NCI-H1105 (cell line): ENCODE results near the gene PKMYT1.

Experiments
- DNase-seq: peaks from one replicate; lab custom pipeline; 2025; lab: John Stamatoyannopoulos, UW

Gene PKMYT1

DNA sequence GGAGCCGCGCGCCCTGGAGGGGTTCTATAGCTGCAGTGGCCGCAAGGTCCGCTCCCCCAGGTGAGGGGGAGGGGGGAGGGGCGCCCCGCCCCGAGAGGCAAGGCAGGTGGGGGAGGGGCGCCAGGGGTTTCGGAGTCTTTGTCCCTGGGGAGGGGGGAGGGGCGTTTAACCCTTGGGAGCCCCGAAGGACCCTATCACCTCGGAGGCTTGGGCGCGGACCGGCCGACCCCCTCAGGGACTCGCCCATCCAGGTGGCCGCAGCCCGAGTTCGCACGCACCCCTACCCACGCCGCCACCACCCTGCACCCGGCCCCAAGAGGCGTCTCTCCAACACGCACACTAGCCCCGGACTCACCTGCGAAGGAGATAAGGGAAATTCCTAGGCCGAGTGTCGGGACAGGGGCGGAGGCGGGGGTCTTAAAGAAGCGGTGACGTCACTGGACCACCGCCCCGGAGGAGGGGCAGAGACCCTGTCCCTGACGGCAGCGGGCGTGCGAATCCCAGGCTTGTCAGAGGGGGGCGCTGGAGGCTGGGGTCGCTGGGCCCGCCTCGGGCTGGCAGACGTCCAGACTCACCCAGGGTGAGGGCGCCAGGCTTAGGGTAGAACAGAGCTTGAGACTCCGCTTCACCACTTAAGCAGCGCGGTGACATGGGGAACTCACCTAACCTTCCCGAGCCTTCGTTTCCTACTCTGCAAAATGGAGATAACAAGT, 37.7 kb upstream of the PKMYT1 start, which contains the start of gene CLDN6:
Gene CLDN6, minus strand, starts transcription at position 390 of the 713 bp plus-strand sequence. CDS start 2,162 bp downstream, outside the sequence.
- no peak for DNase-seq

DNA sequence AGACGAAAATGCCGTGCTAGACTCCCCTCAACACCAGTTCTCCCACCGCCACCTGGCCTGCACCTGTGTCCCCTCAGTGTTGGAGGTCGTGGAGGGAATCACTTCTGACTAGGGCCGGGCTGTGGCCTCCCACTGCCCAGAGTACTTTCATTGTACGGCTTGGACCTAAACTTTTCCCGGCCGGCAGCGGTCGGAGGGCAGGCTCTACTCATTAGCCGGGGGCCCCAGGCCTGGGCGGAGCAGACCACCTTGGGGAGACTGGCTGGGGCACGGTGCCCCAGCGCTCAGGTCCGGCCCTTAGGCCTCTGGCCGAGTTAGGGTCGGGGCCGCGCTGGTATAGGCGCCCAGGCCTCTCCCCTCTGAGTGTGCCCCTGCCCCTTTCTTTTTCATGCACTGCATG, 37.1 kb upstream of the PKMYT1 start:
- DNase-seq, result no peak

- DNase-seq, result no peak
Measured at GRCh38 chr16:3015865-3016521, 35.7 kb upstream of the PKMYT1 start.

DNA sequence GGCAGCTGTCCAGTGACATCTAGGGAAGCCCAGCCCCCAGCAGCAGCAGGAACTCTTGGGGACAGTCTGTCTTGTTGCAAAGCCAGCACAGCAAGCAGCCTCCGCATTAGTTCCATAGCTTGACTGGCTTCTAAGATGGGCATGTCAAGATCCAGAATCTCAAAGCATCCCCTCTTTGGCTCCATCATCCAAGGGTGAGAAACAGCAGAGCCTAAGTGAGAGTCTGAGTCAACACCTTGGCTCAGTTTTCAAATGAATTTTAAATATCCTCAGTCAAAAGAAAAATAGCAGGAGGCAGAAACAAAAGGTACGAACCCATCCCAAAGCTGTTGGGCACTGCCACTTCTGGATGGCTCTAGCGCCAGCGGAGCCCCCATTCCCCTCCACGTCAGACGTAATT, 34.7 kb upstream of the PKMYT1 start:
- no peak for DNase-seq

GRCh38 chr16:3013998-3014690, 33.9 kb upstream of the PKMYT1 start:
- DNase-seq, result no peak

DNA sequence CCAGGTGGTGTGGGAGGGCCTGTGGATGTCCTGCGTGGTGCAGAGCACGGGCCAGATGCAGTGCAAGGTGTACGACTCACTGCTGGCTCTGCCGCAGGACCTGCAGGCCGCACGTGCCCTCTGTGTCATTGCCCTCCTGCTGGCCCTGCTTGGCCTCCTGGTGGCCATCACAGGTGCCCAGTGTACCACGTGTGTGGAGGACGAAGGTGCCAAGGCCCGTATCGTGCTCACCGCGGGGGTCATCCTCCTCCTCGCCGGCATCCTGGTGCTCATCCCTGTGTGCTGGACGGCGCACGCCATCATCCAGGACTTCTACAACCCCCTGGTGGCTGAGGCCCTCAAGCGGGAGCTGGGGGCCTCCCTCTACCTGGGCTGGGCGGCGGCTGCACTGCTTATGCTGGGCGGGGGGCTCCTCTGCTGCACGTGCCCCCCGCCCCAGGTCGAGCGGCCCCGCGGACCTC, 33.3 kb upstream of the PKMYT1 start:
- DNase-seq, result no peak

GRCh38 chr16:3012828-3013420, 32.7 kb upstream of the PKMYT1 start, which contains the start of gene CLDN9:
TSS of gene CLDN9 (plus strand) at chr16:3012923. CDS start at chr16:3013363, 440 bp downstream.
- peak; percentile 61 for DNase-seq

- peak; percentile 81 for DNase-seq
Measured at GRCh38 chr16:3012246-3012645, 32.0 kb upstream of the PKMYT1 start.

DNA sequence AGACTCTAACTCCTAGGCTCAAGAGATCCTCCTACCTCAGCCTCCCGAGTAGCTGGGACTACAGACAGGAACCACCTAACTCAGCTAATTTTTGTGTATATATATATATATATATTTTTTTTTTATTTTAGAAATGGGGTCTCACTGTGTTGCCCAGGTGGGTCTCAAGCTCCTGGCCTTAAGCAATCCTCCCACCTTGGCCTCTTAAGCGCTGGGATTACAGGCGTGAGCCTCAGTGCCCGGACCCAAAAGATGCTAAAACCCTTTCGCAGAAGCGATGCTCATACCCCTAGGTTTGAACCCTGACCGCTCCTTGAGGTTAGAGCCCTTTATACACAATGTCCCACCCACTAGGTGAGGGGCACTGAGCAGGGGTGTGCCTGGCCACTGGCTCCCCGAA, 30.3 kb upstream of the PKMYT1 start:
- DNase-seq, result no peak

DNA sequence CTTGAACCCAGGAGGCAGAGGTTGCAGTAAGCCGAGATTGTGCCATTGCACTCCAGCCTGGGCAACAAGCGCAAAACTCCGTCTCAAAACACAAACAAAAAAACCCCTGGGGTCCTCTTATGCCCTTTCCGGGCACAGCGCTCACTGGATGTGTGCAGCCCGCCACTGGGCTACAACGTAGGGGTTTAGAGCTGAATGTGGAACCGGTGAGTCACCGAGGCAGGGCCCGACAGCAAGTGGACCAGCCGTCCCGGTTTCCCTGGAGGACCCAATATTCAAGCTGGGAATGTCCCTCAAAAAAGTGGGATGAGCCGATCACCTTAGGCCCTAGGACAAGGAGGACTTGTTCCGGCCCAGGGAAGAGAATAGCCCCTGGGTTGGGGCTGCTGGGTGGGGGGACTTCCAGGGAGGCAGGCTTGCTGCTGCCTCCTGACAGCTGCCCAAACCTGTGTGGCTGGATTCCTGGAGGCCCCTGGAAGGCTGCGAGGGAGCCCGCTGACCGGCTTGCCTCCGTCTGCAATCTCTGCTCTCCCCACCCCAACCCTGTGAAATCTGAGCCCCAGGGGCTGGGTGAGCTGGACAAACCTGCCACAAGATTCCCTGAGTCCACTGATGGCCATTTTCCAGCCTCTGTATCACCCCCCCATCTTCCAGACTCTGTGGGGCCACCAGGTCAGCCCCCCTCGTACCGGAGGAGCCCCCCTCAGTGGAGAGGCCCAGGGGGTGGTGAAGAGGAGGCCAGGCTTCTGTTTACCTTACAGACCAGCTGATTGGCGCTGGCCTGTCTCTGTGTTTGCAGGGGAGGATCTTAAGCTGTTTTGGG, 29.5 kb upstream of the PKMYT1 start:
- no peak for DNase-seq

DNA sequence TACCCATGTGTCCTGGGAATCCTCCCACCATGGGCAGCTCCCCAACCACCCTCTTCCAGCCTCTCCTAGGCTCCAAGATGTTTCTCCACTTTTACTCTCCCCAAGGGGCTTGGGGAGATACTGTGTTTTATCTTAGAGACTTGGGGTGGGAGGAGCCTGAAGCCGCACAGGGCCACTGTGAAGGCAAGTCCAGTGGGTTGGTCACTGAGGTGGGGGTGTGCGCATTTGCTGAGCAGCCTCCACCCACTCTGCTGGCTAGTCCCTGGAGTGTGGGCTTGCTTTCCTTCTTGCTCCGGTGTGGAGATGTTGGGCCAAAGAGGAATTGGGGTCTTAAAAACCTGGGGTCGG, 28.4 kb upstream of the PKMYT1 start:
- DNase-seq, result no peak

GRCh38 chr16:3007957-3008689, 27.9 kb upstream of the PKMYT1 start:
- no peak for DNase-seq

- DNase-seq, result no peak
Measured at GRCh38 chr16:3007059-3007956, 27.1 kb upstream of the PKMYT1 start.

DNA sequence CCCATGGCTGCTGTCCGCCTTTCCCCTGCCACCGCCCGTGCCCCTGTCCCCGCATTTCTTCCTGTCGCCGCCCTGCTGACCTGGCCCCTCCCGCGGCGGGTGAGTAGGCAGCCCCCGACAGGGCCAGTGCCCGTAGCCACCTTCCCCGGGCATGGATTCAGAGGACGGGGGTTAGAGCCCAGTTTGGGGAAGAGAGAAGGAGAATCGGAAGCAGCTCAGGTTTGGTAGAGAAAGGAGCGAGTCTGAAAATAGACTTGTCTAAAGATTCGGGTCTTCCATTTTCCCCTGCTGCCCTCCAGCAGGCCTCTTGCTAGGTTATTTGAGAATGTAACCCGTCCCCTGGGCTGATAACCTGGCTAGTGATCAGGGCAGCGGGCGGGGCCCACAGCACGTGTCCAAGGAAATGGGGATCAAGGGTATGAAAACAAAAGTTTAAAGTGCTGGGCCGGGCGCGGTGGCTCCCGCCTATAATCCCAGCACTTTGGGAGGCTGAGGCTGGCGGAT, 24.6 kb upstream of the PKMYT1 start:
- DNase-seq, result no peak

GRCh38 chr16:3004319-3004718, 24.1 kb upstream of the PKMYT1 start:
- DNase-seq, result no peak

DNA sequence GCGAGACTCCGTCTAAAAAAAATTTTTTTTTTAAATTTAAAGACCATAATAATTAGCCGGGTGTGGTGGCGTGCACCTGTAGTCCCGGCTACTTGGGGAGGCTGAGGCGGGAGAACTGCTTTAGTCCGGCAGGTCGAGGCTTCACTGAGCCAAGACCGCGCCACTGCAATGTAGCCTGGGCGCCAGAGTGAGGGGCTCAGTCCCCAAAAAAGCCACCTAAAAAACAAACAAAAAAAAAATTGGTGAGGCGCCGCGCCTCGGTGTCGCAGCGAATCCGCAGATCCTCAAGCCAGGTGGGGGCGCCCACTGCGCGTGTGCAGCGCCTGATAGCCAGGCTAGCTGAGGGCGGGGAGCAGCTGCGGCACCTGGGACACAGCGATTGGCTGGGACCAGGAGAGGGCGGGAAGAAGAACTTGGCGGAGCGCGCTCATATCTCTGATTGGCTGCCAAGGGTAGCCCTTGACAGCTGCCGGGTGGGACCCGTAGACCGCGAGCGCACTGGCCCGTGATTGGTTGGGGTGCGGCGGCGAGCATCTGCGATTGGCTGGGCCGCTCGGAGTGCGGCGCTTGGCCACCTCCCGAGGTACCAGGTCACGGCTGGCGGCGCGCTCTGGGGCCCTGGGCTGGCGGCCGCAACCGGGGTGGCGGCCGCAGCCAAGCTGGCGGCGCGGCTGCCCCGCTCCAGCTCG, 23.5 kb upstream of the PKMYT1 start:
- peak; percentile 90 for DNase-seq

- DNase-seq, result no peak
Measured at GRCh38 chr16:3001316-3001715, 21.1 kb upstream of the PKMYT1 start.

GRCh38 chr16:3000540-3000939, 20.3 kb upstream of the PKMYT1 start:
- DNase-seq, result no peak

- DNase-seq, result no peak
Measured at GRCh38 chr16:2999929-3000328, 19.7 kb upstream of the PKMYT1 start.
